DOHH2 (cell line): ENCODE measurements around the gene TCF7.

ENCODE experiments used
- EZH2phosphoT487 ChIP-seq: fragments of 200-600 bp; sonication (generic); IDR thresholded peaks from 2 replicates; pipeline ENCODE4 v1.6.1; 2017; ENCODE audit warnings: borderline replicate concordance, mild to moderate bottlenecking, antibody characterized with exemption, low read length, moderate library complexity, mixed read lengths
- TF ChIP-seq, protein P1 (sequence below): fragments of 200-600 bp; sonication (generic); IDR thresholded peaks from one replicate; pipeline ENCODE4 v1.5.1; 2014; ENCODE audit warnings: antibody characterized with exemption, mild to moderate bottlenecking, low read depth, low read length; ENCODE audit not compliant: poor library complexity, severe bottlenecking

- TF ChIP-seq, protein P1, sequence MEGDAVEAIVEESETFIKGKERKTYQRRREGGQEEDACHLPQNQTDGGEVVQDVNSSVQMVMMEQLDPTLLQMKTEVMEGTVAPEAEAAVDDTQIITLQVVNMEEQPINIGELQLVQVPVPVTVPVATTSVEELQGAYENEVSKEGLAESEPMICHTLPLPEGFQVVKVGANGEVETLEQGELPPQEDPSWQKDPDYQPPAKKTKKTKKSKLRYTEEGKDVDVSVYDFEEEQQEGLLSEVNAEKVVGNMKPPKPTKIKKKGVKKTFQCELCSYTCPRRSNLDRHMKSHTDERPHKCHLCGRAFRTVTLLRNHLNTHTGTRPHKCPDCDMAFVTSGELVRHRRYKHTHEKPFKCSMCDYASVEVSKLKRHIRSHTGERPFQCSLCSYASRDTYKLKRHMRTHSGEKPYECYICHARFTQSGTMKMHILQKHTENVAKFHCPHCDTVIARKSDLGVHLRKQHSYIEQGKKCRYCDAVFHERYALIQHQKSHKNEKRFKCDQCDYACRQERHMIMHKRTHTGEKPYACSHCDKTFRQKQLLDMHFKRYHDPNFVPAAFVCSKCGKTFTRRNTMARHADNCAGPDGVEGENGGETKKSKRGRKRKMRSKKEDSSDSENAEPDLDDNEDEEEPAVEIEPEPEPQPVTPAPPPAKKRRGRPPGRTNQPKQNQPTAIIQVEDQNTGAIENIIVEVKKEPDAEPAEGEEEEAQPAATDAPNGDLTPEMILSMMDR = no peak
- no peak for TF ChIP-seq EZH2phosphoT487
Measured at GRCh38 chr5:134099939-134100282, 14.6 kb upstream of the TCF7 start.
